NCI-H69 (cell line): ENCODE measurements around the gene IGSF9.

Source experiments
- DNase-seq: peaks from one replicate; lab custom pipeline; 2025; lab: John Stamatoyannopoulos, UW

The IGSF9 gene

DNA sequence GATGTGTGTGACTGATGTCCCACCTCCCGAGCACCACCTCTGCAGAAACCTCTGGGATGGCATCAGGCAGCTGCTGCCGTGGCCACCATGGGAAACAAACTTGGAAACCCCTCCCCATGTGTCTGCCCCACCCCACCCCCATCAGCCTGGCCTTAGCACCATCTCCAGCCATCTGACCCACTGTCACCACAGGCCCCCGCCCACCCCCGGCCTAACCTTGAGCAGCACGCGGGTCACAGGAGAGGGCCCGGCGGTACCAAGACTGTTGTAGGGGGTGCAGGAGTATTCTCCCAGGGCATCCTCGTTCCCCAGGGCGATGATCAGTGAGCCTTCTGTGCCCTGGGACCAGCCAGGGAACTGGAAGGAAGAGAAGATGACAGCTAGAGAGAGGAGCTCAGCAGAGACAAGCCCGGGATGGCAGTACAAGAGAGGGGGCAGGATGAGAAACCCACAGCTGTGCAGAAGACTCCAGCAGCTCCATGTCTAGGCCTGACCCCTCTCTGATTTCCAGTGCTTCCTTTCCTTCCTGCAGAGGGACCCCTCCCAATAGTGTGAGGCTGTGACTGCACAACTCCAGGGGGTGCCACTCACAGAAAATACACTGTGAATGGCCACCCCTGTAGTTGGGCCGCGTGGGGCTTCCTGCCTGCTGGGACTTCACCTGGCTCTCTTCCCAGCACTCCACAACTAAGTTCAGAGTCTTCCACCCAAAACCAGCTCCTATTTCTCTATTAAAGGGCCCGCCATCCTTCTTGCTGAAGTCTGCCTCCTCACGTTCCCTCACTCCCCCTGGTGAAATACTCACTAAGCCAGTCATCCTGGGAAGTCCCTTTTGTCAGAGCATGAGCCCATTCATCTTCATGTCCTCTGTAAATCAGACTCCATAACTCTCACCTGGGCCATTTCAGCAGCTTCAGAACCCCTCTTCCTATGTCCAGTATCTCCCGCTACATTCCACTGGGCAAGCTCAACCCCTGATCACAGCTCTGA is 12.8 kb downstream of the IGSF9 start:
- DNase-seq, result peak; percentile 71

DNA sequence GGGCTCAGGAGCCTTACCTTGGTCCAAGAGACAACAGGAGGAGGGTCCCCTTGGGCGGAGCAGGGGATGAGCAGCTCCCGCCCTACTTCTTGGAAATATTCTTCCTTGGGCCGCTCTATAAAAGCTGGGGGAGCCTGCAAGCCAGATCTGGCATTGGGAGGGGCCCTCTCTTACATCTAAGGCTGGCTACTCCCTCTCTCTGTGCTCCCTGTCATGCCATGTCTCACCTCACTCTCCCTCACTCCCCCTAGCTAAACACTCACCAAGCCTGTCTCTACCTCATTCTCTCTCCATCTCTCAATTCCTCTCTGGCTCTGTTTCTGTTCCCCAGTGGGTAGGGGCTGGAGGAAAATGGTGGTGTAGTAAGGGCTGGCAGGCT is 13.6 kb downstream of the IGSF9 start:
- DNase-seq, result no peak

DNA sequence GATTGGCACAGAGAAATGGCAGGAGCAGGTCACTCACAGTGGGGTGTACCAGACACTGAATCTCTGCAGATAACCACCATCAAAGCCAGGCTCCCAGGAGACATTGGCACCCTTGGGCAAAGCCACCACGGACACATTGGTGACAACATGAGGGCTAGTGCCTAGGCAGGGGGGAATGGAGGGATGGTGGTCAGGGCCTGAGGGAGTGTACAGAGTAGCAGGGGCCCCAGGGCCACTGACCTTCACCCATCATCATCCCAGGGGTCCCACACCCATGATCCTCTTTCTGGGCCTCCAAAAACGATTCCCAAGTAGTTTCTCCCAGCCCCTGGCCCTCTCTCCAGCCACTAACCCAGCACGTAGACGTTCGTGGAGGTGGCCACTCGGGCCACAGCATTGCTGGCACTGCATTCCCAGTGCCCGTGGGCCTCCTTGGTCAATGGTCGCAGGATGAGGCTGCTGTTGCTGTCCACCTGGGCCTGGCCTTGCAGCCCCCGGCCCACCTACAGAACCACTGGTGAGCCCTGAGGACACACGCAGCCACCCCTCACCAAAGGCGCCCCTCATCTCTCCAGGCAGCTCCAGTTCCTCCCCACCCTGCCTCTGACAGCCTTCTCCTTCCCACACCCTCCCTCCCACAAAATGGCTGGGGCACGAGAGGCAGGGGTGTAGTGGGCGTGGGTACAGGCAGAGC is 14.2 kb downstream of the IGSF9 start:
- DNase-seq, result no peak

DNA sequence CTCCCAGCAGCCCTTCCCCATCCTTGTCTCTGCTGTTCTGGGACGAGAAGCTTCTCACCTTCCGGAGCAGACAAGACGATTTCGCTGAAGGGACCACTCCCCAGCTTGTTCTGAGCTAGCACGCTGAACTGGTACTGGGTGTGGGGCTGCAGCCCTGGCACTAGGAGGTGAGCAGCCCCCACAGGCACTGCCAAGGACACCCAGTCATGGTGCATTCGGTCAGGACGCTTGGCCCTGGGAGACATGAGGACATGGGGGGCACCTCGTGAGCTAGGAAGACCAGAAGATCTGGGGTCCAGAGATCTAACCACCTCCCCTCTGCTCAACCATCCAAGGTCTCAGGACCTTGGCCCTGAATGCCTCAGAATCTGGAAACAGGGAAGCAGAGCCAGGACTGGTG is 14.8 kb downstream of the IGSF9 start:
- no peak for DNase-seq

DNA sequence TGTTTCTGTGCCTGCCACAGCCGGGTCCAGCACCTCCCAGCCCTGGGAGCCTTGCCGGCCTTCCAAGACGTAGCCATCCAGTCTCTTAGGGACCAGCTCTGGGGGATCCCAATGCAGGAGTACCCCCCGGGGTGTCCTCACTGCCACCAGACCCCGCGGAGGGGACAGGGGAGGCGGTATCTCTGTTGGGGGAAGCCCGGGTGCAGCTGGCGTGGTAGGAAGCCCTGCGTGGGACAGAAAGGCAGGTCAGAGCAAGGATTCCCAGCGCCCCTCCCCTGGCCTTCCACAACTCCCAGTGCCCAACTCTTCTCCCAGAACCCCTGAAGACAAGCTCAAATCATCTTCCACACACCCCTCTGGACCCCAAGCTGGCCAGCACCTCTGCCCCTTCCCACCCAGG is 15.2 kb downstream of the IGSF9 start:
- DNase-seq, result no peak

DNA sequence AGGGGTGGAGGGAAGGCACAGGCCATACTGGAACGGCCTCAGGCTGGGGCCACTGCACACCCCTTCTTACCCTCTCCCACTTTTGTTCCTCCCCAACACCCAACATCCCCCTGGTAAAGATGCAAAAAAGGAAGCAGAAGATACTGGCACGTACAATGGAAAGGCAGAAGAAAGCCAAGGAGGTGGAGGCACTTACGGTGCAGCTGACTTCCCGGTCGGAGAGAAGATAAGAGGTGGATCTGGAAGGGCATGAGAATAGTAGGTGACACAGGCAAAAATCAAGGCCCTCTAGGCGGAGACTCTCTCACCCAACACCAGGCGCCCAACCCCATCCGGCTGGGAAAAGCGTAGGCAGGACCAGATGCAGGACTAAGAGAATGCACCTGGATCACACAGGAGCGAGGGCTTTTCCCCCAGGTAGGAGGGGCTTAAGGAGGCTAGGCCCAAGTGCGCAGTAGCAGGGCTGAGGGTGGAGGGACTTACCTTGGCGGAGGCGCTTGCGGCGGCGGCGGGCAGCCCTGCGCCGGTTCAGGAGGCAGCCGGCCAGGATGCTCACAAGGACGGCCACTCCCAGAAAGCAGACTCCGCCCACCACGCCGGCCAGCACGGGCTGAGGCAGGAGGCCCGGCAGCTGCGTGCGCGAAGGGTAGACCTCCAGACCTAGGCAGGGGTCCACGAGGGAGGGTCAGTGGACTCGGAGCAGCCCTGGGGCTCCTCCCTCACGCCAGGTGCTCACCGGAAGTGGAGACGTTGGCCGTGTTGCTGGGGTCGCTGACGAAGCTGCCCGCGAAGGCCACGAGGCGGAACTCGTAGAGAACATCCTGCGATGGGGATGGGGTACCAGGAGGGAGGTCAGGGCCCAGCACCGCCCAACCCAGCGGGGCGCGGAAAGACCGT is 16.0 kb downstream of the IGSF9 start:
- no peak for DNase-seq

DNA sequence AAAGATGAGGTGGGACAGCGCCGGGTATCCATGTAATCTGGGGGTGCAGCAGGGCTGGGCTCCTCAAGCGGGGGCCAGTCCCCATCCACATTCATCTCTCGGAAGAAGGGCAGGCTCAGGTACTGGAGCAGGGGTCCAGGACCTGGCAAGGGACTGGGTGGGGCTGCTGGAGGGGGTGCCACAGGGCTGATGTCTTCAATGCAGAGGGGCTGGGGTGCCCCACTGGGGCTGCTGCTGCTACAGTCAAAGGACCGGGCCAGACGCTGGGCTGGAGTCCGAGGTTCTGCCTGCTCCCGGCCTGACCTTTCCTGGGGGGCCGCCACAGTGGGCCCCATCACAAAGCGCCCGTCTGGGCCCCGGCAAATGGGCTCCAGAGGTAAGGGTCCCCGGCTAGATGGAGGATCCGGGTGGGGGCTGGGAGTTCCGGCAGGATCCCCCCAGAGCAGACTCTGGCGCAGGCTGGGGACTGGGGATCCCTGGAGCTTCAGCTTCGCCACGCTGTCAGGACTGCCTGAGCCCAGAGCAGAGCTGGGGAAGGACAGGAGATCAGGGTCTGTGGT is 16.8 kb downstream of the IGSF9 start:
- DNase-seq, result no peak

DNA sequence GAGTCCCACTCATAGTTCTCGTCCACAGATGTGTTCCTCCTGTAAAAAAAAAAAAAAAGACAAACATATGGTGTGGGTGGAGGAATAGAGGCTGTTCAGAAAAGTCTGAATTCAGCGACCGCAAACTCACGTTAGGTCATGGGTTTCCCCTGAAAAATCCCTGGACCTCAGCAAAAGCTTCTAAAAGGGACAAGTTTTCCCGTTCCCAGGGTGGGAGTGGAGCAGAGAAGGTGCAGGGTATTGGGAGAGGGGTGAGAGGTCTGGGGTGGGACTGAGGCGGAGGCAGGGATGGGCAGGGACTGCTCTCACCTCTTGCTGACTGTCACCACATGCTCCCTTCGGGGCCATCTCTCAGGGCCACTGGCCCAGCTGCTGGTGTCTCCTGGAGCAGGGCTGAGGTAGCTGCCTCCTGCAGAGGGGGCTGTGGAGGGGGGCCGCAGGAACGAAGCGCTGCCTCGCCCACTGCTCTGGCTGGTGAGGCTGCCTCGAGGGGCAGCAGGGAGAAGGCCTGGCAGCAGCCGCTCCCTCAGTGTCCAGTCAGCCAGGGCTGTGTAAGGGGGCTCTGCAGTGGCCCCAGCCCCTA is 17.5 kb downstream of the IGSF9 start:
- peak; percentile 30 for DNase-seq

DNA sequence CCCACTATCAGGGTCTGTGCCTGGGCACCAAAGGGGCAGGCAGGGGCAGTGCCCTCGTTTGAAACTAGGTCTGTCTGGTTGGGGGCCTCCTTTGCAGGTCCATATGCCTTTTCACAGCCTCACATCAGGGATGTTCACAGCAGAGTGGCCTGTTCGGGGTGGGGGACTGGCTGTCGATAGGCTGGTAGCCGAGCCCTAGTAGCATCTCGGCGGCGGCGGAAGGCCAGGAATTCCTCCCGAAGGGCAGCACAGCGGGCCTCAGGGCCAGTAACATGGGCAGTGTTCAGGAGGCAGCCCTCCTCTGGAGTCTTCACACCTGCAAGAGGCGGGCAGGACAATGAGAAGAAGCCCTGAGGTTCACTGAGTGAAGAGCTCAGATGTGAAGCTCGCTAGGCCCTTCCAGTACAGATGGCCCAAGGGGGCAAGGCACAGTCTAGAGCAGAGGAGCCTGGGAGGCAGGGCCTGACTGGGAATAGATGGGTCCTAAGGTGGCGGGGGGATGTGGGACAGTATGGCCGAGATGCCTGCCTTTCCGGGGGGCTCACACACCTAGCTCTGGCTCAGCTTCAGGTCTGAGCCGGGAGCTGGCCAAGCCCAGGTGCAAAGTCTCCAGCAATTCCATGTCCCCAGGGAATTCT is 18.1 kb downstream of the IGSF9 start:
- DNase-seq, result peak; percentile 46

DNA sequence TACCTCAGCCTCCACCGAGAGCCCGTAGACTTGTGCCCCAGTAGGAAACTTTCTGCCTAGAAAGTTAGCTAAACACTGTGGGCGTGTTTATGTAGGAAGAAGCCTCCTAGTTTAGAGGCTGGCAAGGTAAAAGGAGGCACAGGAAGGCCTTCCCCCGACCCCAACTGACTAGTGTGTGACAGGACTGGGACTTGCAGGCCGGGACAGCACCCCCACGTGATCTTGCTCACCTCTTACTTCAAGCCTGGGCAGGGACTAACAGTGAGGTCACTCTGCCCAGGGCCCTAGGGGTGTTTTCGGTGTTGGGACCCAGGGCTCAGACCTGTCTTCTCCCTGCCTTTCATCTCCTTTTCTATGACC is 19.7 kb downstream of the IGSF9 start:
- no peak for DNase-seq

DNA sequence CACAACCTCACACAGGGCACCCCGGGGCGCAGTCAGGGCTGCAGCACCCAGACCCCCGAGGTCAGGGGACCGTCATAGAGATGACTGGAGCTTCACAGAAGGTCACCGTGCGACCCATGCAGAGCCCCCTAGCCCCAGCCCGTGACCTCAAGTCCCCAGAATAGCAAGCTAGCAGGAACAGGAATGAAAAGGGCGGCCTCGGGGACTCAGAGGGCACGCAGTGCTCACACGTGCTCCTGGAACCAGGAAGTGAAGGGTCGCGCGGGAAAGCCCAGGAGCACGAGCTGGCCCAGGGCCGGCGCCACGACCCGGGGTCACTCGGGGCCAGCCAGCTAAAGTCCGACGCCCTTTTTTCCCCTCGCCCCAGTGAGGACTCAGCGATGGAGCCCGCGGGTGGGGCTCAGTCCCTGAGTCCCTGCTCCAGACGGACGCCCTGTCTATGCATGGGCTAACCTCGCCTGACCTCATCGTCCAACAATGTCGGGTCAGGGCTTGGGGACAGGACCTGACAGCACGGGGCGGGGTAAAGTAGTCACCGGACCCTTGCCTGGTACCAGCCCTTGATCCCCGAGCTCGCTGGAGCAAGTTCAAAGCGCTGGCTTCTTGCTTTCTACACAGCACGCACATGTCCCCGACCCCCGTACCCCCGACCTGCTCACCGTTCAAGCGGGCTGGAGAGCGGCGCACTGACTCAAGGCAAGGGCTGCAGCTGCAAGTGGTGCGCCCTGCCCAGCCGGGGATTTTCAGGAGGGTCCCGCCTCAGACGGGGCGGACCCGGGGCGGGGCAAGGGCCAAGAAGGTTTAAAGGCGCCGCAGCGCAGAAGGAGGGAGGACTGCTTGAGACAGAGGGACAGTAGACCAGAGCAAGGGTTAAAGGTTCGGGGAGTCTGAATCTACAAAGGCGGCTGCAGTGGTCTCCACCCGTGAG is 20.4 kb downstream of the IGSF9 start, which contains the start of gene TAGLN2:
Gene TAGLN2 (minus strand): TSS at position 717 of the 928 bp plus-strand sequence. CDS start 4,998 bp downstream, outside the sequence.
- DNase-seq, result peak; percentile 92

DNA sequence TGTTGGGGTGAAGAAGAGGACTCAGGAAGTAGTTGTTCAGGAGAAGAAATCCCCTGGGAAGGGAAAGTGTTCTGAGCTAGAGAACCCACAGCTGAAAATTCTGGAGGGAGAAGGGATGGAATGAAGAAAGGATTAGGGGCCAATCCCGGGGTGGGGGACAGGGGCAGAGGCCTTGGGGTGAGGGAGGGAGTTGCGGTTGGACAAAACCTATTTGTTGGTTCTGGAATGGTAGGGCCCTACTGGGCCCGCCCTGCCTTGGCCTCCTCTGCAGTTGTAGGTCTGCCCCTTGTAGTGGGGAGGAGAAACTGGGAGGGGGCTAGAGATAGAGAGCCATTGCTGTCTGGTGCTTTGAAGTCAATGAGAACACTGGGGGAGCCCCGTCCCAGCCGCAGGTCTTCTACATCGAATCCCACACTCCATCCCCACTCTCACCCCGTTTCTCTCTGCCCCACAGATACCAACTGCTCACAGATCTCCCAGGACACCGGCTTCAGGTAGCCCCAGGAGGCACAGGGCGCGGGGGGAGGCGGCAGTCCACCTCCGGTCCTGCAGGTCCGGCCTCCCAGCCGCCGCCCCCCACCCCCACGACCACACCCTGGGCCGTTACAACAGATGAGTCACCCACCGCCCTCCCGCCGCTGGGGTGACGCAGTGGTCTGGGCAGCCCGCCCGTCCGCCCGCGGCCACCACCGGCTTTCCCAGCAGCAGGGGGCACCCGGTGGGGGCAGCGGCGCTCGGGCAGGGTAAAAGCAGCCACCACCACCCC is 21.2 kb downstream of the IGSF9 start:
- DNase-seq, result peak; percentile 96

DNA sequence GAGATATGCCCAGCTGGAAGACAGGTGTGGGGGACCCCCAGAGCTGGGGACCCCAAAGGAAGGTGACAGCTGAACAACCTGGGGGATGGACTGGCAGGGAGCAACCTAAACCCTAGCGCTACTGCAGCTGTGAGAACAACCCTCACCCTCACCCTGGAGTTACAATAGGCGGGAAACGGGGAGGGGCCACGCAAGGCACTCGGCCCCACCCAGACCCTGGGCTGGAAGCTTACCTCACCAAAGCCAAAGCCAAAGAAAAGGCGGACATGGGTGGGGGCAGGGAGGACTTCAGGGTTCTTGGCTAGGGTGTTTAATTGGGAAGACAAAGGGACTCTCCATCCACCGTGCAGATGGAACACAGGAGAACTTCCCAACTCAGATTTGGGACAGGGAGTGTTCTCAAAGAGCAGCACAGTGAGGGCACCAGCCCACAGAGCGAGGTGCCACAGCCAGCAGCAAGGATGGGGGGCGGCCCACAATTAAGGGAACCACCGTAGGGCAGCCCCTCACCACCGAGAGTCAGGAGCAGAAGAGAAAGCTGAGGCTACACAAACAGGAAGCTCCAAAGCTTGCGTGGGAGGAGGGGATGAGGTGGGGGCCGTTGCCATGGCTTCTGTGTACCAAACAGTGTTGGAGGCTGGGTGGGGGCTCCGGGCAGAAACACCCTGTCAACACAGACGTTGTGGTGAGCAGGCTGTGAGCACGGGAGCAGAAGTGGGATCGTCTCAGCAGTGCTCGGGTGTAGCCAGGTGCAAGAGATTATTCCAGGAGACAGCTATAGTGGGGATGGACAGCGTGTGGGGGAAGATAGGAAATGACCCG is 22.0 kb downstream of the IGSF9 start:
- DNase-seq, result peak; percentile 97

DNA sequence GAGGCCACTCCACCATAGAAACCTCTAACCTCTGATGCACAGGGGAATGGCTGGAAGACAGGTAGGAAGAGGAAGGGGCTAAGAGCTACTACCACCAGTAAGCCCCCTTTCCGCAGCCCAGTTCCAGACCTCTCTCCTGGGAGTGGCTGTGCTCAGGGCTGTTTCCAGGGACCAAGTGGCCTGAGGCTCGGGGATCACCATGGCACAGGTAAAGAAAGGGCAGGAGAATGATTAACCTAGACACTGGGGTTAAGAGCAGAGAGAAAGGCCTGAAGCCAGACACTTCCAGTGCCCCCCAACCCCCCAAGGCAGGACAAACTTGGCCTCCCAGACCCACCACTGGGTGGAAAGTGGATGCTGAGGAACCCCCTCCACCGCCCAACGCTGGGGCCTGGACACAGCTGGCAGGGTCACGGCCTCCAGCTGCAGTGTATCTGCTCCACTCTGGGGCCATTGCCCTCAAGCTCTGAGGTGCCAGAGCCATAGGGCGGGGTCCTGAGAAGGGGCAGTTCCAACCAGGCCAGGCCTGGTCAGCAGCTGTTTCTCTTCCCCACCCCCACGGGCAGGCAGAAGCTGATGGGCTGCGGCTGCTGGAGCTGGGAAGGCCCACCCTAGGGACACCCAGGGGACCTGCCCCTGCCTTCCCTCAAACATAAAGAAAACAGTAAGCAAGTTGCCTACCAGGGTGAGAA is 22.8 kb downstream of the IGSF9 start:
- peak; percentile 69 for DNase-seq

DNA sequence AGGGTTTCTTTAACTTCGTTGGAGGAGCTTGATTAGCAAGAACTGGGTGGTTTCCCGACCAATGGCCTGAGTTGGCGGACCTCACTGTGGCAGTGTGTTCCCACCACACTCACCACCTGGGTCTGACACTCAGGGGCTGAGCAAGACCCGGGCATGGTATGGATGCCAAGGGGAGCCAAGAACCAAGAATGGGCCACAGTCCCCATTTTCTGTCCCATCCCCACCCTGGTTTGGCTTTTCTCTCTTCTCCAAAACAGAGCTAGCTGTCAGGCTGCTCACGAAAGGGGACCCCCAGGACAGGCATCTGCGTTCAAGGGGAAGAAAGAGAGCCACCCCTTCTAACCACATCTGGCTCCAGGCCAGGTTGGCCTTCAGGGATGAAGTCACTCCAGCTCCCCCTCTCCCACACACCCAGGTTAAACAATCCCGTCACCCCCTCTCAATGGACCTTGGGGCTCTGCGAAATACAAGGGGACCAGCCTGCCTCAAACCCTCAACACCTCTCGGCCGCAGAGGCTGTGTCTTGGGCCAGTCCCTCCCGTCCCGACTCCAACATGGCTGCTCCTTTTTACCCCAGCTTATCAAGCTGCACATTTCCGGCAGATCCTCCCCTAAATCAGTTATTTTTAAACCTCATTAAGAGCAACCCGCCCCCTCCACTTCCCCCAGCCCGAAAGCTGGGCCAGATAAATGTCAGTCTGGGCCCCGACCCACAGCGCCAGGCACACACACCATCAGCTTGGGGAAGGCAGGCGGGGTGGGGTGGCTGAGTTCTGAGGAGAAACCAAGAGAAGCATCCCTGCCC is 23.5 kb downstream of the IGSF9 start:
- DNase-seq, result no peak

DNA sequence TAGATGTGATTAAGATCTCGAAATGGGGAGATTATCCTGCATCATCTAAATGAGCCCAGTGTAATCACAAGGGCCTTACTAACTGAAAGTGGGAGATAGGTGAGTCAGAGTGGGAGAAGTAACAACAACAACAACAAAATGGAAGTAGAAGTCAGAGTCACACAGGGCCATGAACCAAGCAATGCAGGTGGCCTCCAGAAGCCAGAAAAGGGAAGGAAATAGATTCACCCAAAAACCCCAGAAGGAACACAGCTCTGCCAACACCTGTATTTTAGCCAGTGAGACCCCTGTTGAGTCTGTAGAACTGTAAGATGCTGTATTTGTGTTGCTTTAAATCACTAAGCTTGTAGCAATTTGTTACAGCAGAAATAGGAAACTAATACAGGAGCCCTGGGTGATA is 24.2 kb downstream of the IGSF9 start:
- DNase-seq, result no peak

DNA sequence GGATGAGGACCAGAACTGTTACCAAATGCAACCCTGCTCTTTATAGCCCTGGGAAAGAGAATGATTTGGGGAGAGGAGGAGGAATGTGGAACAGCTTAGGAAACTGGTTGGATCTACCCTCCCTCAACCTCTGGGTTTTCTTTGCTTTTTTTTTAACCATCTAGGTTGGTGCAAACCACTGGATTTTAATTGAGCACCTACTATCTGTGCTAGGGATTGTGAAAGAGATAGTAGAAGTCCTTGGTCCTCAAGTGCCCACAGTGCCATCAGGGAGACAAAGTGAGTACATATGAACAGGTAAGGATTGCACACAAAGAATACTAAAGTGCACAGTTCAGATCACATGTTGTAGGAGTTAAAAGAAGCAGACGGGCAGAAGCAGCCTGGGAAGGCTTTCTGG is 24.8 kb downstream of the IGSF9 start:
- no peak for DNase-seq
